ENCODE data around the gene TOB1. TPM values are rescaled to one million over a fixed set of nuclear protein-coding genes. Genes with fewer than 3 reads are reported as not detected.

Gene TOB1
- polyA plus RNA-seq, 1 of the 3 experiments (the other 2 are of a cell fraction) = 19.3 TPM

DNA sequence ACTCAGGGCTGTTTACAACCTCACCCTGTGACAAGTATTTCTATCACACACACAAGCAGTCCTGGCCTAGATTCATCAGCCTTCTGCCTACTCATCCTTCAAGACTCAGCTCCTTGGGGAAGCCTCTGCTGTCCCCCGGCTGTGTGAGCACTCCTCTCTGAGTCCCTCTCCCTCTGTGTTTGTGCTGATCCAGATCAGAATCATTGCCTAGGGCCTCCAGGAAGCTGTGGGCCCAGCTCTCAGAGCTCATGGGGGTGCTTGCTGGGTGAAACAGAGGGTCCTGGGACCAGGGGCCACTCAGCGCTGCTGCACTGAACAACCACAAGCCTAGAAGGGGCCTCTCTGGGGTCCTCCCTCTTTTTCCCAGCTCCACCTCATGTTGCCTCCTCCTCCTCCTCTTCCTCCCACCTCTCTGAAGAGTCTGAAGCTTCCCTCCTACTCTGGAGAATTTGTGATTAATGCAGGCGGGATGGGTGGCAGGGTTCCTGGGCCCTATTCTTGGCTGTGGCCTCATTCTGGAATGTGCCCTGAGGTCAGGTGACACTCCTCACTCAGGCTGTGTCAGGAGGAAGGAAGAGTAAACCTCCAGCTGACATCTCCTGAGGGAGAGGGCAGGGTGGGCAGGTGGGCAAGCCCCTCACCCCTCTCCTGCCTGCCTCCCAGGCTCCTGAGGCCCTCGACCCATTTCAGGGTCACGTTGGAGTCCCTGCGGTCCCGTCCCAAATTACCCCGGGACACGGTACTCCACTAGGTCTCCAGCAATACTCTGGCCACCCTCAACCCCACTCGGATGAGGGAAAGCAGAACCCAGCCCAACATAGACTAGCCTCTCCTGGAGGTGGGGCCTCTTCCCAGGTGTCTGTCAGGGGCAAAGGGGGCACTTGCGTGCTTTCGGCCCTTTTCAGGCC, 20.7 kb downstream of the TOB1 start:
- CTCF ChIA-PET = interaction anchor here (0.8 to 26.2 kb wide), 10 partner anchors 11 to 298 kb away, joined by 3 to 820 read pairs (median 6); no protein-coding TSS in a partner anchor
- no peaks in the 10 kb centered on the region for H3K79me2 ChIP-seq (ENCODE audit: insufficient read depth)
- H3K9me2 ChIP-seq = no peaks in the 10 kb centered on the region
- H3K4me1 ChIP-seq (ENCODE audit: control insufficient read depth in 1 of 2, insufficient read depth in 2 of 2, low read depth in 1 of 2, low read length in 1 of 2) = peaks cover 3 to 5% of the 10 kb centered on the region in 2 experiments; a peak in 2 of 4 replicates
- no peaks in the 10 kb centered on the region for H3K36me3 ChIP-seq (replicated peaks in 1 of 2; ENCODE audit: control insufficient read depth in 1 of 2, insufficient read depth in 2 of 2, low read length in 1 of 2)
- TF ChIP-seq MEF2A (IDR thresholded peaks at IDR 0.05; ENCODE audit: borderline replicate concordance, low read depth) (no peak), EP300 (IDR thresholded peaks at IDR 0.05; ENCODE audit: borderline replicate concordance in 1 of 2, low read depth in 1 of 2, low read length in 1 of 2) (no peak), FOSL2 (IDR thresholded peaks at IDR 0.05; ENCODE audit: borderline replicate concordance, low read depth) (no peak), JUND (IDR thresholded peaks at IDR 0.05) (no peak), RAD21 (IDR thresholded peaks at IDR 0.05; ENCODE audit: low read length) (no peak), FOXM1 (IDR thresholded peaks at IDR 0.05; ENCODE audit: low read depth) (no peak), TEAD4 (IDR thresholded peaks at IDR 0.05; ENCODE audit: borderline replicate concordance, insufficient read depth) (no peak), NRF1 (IDR thresholded peaks at IDR 0.05; ENCODE audit: low read depth, low read length) (no peak), RCOR1 (IDR thresholded peaks at IDR 0.05; ENCODE audit: low read length) (no peak), TAF1 (IDR thresholded peaks at IDR 0.05; ENCODE audit: borderline replicate concordance, low read depth, low read length) (no peak), MXI1 (IDR thresholded peaks at IDR 0.05; ENCODE audit: low read depth, low read length) (no peak)
- TF ChIP-seq, protein P1, sequence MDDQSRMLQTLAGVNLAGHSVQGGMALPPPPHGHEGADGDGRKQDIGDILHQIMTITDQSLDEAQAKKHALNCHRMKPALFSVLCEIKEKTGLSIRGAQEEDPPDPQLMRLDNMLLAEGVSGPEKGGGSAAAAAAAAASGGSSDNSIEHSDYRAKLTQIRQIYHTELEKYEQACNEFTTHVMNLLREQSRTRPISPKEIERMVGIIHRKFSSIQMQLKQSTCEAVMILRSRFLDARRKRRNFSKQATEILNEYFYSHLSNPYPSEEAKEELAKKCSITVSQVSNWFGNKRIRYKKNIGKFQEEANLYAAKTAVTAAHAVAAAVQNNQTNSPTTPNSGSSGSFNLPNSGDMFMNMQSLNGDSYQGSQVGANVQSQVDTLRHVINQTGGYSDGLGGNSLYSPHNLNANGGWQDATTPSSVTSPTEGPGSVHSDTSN (IDR thresholded peaks at IDR 0.05) = no peak
- TF ChIP-seq, protein P2, sequence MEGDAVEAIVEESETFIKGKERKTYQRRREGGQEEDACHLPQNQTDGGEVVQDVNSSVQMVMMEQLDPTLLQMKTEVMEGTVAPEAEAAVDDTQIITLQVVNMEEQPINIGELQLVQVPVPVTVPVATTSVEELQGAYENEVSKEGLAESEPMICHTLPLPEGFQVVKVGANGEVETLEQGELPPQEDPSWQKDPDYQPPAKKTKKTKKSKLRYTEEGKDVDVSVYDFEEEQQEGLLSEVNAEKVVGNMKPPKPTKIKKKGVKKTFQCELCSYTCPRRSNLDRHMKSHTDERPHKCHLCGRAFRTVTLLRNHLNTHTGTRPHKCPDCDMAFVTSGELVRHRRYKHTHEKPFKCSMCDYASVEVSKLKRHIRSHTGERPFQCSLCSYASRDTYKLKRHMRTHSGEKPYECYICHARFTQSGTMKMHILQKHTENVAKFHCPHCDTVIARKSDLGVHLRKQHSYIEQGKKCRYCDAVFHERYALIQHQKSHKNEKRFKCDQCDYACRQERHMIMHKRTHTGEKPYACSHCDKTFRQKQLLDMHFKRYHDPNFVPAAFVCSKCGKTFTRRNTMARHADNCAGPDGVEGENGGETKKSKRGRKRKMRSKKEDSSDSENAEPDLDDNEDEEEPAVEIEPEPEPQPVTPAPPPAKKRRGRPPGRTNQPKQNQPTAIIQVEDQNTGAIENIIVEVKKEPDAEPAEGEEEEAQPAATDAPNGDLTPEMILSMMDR (IDR thresholded peaks at IDR 0.05) = no peak
- TF ChIP-seq, protein P3, sequence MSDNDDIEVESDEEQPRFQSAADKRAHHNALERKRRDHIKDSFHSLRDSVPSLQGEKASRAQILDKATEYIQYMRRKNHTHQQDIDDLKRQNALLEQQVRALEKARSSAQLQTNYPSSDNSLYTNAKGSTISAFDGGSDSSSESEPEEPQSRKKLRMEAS (IDR thresholded peaks at IDR 0.05; ENCODE audit: low read depth) = no peak
- no peak overlapping the region for H3K4me3 ChIP-seq (ENCODE audit: low read depth in 2 of 2, low read length in 1 of 2)
- no peaks in the 10 kb centered on the region for H3K9me3 ChIP-seq
- no peak overlapping the region for H3K9ac ChIP-seq
- no peak for DNase-seq
- no peaks in the 10 kb centered on the region for H3K27me3 ChIP-seq (ENCODE audit: insufficient read depth)
- WGBS (ENCODE audit: low lambda C conversion rate) = 84% methylated on average over 12 of the region's 12 CpGs
- H3F3A ChIP-seq (replicated peaks; ENCODE audit: insufficient read depth) = no peaks in the 10 kb centered on the region
- H2AFZ ChIP-seq (ENCODE audit: low read depth) = no peak overlapping the region; the same call in 1 of the 2 replicates
- POLR2A ChIA-PET = interaction anchor here (1.0 to 1.2 kb wide), 2 partner anchors 21 to 109 kb away, joined by 3 to 8 read pairs; partner anchors contain the start of gene TOB1
- no peaks in the 10 kb centered on the region for H4K20me1 ChIP-seq (ENCODE audit: insufficient read depth)
- no peak overlapping the region for H3K4me2 ChIP-seq
- H3K27ac ChIP-seq (ENCODE audit: low read depth in 2 of 2, low read length in 1 of 2) = no peak overlapping the region
